ENCODE measurements around the gene ANO7.

DNA sequence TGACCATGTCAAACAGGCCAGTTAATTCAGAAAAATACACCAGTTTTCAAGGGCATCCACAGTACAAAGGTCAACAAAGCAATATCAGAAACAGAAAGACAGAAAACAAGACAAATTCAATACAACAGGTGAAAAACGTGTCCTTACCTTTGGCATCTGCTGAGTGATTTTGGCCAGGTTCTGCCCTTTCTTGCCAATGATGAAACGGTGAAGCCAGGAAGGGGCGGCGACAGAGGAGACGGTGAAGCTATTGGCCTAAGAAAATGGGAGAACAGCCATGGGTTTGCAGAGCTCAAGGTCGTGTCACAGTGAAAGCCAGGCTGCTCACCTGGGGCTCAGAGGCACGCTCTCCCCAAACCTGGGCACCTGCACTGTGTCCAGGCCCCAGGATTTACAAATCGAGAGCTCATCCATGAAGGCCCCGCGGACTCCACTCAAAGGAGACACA, 66.5 kb downstream of the ANO7 start:
- TF ChIP-seq YY1 (IDR thresholded peaks at IDR 0.05; ENCODE audit: low read depth, low read length): no peak
- TF ChIP-seq CTCF (IDR thresholded peaks at IDR 0.05; ENCODE audit: control extremely low read depth in 1 of 3, insufficient read depth in 1 of 3, low read depth in 1 of 3, low read length in 3 of 3): no peak
- TF ChIP-seq CREB1 (IDR thresholded peaks at IDR 0.05): no peak
- TF ChIP-seq, protein P1, sequence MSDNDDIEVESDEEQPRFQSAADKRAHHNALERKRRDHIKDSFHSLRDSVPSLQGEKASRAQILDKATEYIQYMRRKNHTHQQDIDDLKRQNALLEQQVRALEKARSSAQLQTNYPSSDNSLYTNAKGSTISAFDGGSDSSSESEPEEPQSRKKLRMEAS (IDR thresholded peaks at IDR 0.05): no peak
- no peak for TF ChIP-seq RAD21 (IDR thresholded peaks at IDR 0.05 in 1 of 2, conservative IDR thresholded peaks at IDR 0.05 in 1 of 2; ENCODE audit: low read depth in 2 of 2, low read length in 2 of 2)
- no peak for TF ChIP-seq SIN3A (conservative IDR thresholded peaks at IDR 0.05 in 1 of 2, IDR thresholded peaks at IDR 0.05 in 1 of 2; ENCODE audit: low read depth in 1 of 2, low read length in 2 of 2)
- no peak for TF ChIP-seq EP300 (IDR thresholded peaks at IDR 0.05; ENCODE audit: borderline replicate concordance in 1 of 2, low read depth in 2 of 2, low read length in 2 of 2)
- no peak for TF ChIP-seq TBP (IDR thresholded peaks at IDR 0.05; ENCODE audit: low read depth, low read length)
- TF ChIP-seq POLR2A (IDR thresholded peaks at IDR 0.05; ENCODE audit: control extremely low read depth in 1 of 2, low read depth in 2 of 2, low read length in 2 of 2): no peak
